Measurements from ENCODE around the gene COLEC12. TPM values are rescaled to one million over a fixed set of nuclear protein-coding genes. Genes with fewer than 3 reads are reported as not detected.
"Not testable (repeated sequence)": the region's sequence is repeated elsewhere in the genome, so short reads cannot be mapped to it uniquely, and the experiment has no call there.

COLEC12 gene
- polyA plus RNA-seq, 3 donors: 20.9 to 28.6 (median 25.4) TPM

GRCh38 chr18:292271-292670 is 208.2 kb downstream of the COLEC12 start:
- no peak for DNase-seq

DNA sequence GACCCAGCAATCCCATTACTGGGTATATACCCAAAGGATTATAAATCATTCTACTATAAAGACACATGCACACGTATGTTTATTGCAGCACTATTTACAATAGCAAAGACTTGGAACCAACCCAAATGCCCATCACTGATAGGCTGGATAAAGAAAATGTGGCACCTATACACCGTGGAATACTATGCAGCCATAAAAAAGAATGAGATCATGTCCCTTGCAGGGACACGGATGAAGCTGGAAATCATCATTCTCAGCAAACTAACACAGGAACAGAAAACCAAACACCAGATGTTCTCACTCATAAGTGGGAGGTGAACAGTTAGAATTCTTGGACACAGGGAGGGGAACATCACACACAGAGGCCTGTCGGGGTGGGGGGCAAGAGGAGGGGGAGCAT is 210.5 kb downstream of the COLEC12 start:
- not testable (repeated sequence) for DNase-seq

GRCh38 chr18:289026-289425 is 211.5 kb downstream of the COLEC12 start:
- DNase-seq: no peak

- no peak for DNase-seq
Measured at GRCh38 chr18:286515-287310, 213.8 kb downstream of the COLEC12 start.

- no peak for DNase-seq
Measured at GRCh38 chr18:285817-286216, 214.7 kb downstream of the COLEC12 start.

GRCh38 chr18:275486-275885 is 225.0 kb downstream of the COLEC12 start:
- no peak for DNase-seq

GRCh38 chr18:274313-274712 is 226.2 kb downstream of the COLEC12 start:
- DNase-seq: no peak

- DNase-seq: no peak
Measured at GRCh38 chr18:273525-273924, 227.0 kb downstream of the COLEC12 start.

GRCh38 chr18:272650-273049 is 227.9 kb downstream of the COLEC12 start:
- DNase-seq: no peak

DNA sequence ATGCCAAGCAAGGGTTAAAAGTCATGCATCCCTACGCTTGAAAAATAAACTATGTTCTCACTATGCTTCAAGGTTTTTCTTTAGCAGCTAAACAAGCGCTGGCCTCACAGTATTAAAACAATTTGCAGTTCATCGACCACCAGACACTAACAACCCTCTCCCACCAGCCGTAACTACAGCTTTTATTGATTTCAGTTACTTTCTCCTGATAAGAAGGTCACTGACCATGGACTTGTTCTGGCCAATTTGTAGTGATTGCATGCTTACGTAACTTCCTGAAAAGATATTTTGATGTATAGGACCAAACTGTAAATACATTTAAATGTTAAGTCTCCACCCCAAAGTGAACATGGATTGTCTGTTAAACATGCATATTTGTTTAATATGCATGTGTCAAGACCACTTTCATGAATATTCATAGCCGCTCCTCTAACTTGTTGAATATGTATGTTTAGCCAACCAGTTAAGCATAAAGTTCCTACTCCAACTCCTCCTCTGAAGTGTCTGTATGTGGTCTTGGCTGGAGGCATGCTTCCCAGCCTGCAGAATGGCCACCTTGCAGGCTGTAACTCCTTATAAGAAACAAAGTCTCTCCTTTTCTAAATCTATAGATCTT is 230.9 kb downstream of the COLEC12 start:
- DNase-seq: no peak

- peak; percentile 93 for DNase-seq
Measured at GRCh38 chr18:267688-268552, 232.6 kb downstream of the COLEC12 start, which contains the start of gene THOC1. Gene THOC1 (minus strand): TSS chr18:268047. CDS start chr18:268019, 28 bp downstream.

- DNase-seq: no peak
Measured at GRCh38 chr18:267380-267687, 233.2 kb downstream of the COLEC12 start.

Other genes starting within 250 kb of the COLEC12 start
- 100 to 1,000 TPM in 2 of 3 donors, 10 to 100 TPM in 1; 63.2 to 123 (median 119) TPM for gene THOC1, start 232.7 kb downstream of the COLEC12 start, polyA plus RNA-seq (ENCODE audit: insufficient read length in 3 of 3)
- not detected for gene CETN1, start 79.7 kb upstream of the COLEC12 start, polyA plus RNA-seq (ENCODE audit: insufficient read length in 3 of 3)
- gene CLUL1, start 96.3 kb upstream of the COLEC12 start, polyA plus RNA-seq (ENCODE audit: insufficient read length in 3 of 3): 10 to 100 TPM; 12.9 to 16.5 (median 14.3) TPM
- 100 to 1,000 TPM; 125 to 138 (median 133) TPM for gene TYMS, start 157.0 kb upstream of the COLEC12 start, polyA plus RNA-seq (ENCODE audit: insufficient read length in 3 of 3)
- gene ENOSF1, start 211.9 kb upstream of the COLEC12 start, polyA plus RNA-seq (ENCODE audit: insufficient read length in 3 of 3): 100 to 1,000 TPM in 2 of 3 donors, 10 to 100 TPM in 1; 69.2 to 167 (median 145) TPM